GM23248 (cell line): ENCODE measurements around the gene ERFL. TPM values are rescaled to one million over a fixed set of nuclear protein-coding genes. Genes with fewer than 3 reads are reported as not detected.

Source experiments
- DNase-seq: peaks from one replicate; pipeline ENCODE4 v3.0.0-alpha.2; 2015
- H2AFZ ChIP-seq: fragments of 200-600 bp; sonication (generic); 2 replicates; pipeline ENCODE4 v1.6.1; 2016; ENCODE audit warnings: antibody characterized with exemption
- H3F3A ChIP-seq: fragments of 200-600 bp; sonication (generic); 2 replicates; pipeline ENCODE4 v1.6.1; 2016; ENCODE audit warnings: mild to moderate bottlenecking, antibody characterized with exemption, mixed run types; ENCODE audit not compliant: insufficient read depth
- H3K27ac ChIP-seq: fragments of 200-600 bp; sonication (generic); 2 replicates; pipeline ENCODE4 v1.5.1; 2016; ENCODE audit warnings: mild to moderate bottlenecking
- H3K27me3 ChIP-seq: fragments of 200-600 bp; sonication (generic); replicated peaks from 2 replicates; pipeline ENCODE4 v1.6.1; 2016; ENCODE audit warnings: mild to moderate bottlenecking; ENCODE audit not compliant: insufficient read depth
- H3K36me3 ChIP-seq: fragments of 200-600 bp; sonication (generic); 2 replicates; pipeline ENCODE4 v1.6.1; 2016; ENCODE audit warnings: low read depth, mild to moderate bottlenecking
- H3K4me1 ChIP-seq: fragments of 200-600 bp; sonication (generic); 2 replicates; pipeline ENCODE4 v1.6.1; 2016; ENCODE audit warnings: mild to moderate bottlenecking; ENCODE audit not compliant: insufficient read depth
- H3K4me2 ChIP-seq: fragments of 200-600 bp; sonication (generic); one replicate; pipeline ENCODE4 v1.6.1; 2016; ENCODE audit warnings: mild to moderate bottlenecking; ENCODE audit not compliant: unreplicated experiment
- H3K4me3 ChIP-seq: fragments of 200-600 bp; sonication (generic); 2 replicates; pipeline ENCODE4 v1.5.1; 2016; ENCODE audit warnings: mild to moderate bottlenecking
- H3K79me2 ChIP-seq: fragments of 200-600 bp; sonication (generic); 2 replicates; pipeline ENCODE4 v1.6.1; 2016; ENCODE audit warnings: mild to moderate bottlenecking; ENCODE audit not compliant: insufficient read depth
- H3K9ac ChIP-seq: fragments of 200-600 bp; sonication (generic); 2 replicates; pipeline ENCODE4 v1.6.1; 2016; ENCODE audit warnings: mild to moderate bottlenecking
- H3K9me2 ChIP-seq: fragments of 200-600 bp; sonication (generic); 2 replicates; pipeline ENCODE4 v1.6.1; 2016; ENCODE audit warnings: mixed run types, mild to moderate bottlenecking, moderate library complexity; ENCODE audit not compliant: insufficient read depth
- H3K9me3 ChIP-seq: fragments of 200-600 bp; sonication (generic); one replicate; pipeline ENCODE4 v1.6.1; 2017; ENCODE audit warnings: low read depth
- H4K20me1 ChIP-seq: fragments of 200-600 bp; sonication (generic); 2 replicates; pipeline ENCODE4 v1.6.0; 2016; ENCODE audit not compliant: insufficient read depth
- EZH2 ChIP-seq: fragments of 200-600 bp; sonication (generic); IDR thresholded peaks from 2 replicates; pipeline ENCODE4 v1.6.1; 2018; ENCODE audit warnings: antibody characterized with exemption, mild to moderate bottlenecking; ENCODE audit not compliant: insufficient read depth, poor library complexity, severe bottlenecking
- EZH2phosphoT487 ChIP-seq: fragments of 200-600 bp; sonication (generic); IDR thresholded peaks from 2 replicates; pipeline ENCODE4 v1.6.1; 2018; ENCODE audit warnings: antibody characterized with exemption, moderate library complexity, mild to moderate bottlenecking, low read depth; ENCODE audit not compliant: insufficient read depth
- WGBS, 2 experiments: methylation state at CpG; one replicate each; pipeline ENCODE4 v1.1.6; 2015 to 2017; ENCODE audit warnings: low lambda C conversion rate in 2 of 2, low coverage in 1 of 2; ENCODE audit errors: missing lambda C conversion rate in 2 of 2; 5-methylcytosine and 5-hydroxymethylcytosine counted together
- in situ Hi-C: fragments of 300-500 bp; cut with MboI; formaldehyde crosslinking; loops from 2 replicates; pipeline ENCODE4 v1.15.0; 2020
- polyA plus RNA-seq: library from polyadenylated mRNA; unstranded; fragments of >200 nt; fragmentation: Nextera tagmentation; extraction: Ambion mirVana; gene quantifications from 2 replicates; pipeline ENCODE4 v1.2.1, GENCODE V29; 2016
- total RNA-seq: library from RNA; depleted of rRNA; stranded (reverse); fragments of >200 nt; shearing (Covaris generic); gene quantifications from 2 replicates; pipeline ENCODE4 v1.2.3, GENCODE V29; 2014

ERFL gene
- total and polyA plus RNA-seq, 2 experiments from 2014 or later, result not detected

DNA sequence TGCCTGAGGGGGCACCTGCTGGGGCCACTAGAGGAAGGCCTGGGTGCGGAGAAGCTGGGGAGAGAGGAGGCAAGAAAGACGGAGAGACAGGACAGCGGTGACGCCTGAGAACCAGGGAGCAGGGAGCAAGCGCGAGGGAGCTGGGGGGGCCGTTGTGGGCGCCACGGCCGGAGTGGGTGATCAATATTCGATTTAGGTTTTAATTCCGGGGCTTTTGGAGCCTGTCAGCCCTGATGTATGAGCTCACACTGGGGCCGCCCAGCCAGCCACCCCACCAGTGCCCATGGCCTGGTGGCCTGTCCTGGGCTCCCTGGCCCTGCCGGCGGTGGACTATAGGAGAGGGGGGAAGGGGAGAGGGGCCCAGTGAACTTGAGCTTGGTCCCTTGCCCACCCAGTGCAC is 8.7 kb upstream of the ERFL start:
- no peak overlapping the region for H3K4me2 ChIP-seq
- no peaks in the 10 kb centered on the region for H3K9me3 ChIP-seq
- H3K27ac ChIP-seq, result no peak overlapping the region
- no peaks in the 10 kb centered on the region for H3K79me2 ChIP-seq
- H4K20me1 ChIP-seq, result no peaks in the 10 kb centered on the region
- in situ Hi-C loops, result no loop called here
- peaks cover 7% of the 10 kb centered on the region for H3K4me1 ChIP-seq
- H3K27me3 ChIP-seq, result 0 out of 2 replicates have a peak, but pooled peaks cover 19% of the 10 kb centered on the region
- no peaks in the 10 kb centered on the region for H3K9me2 ChIP-seq
- H3F3A ChIP-seq, result no peaks in the 10 kb centered on the region
- no peaks in the 10 kb centered on the region for H3K36me3 ChIP-seq
- H3K4me3 ChIP-seq, result no peak overlapping the region
- DNase-seq, result no peak
- H3K9ac ChIP-seq, result no peak overlapping the region
- TF ChIP-seq EZH2 (no peak), EZH2phosphoT487 (no peak)
- no peak overlapping the region for H2AFZ ChIP-seq
- 72 to 77% methylated on average over 13 to 14 of the region's 15 CpGs for WGBS, 2 experiments

- Histone ChIP-seq H3F3A (no peaks in the 10 kb centered on the region), H3K27ac (no peak overlapping the region), H3K36me3 (no peaks in the 10 kb centered on the region), H2AFZ (peak overlapping the region; percentile 25; the same call in 1 of the 2 replicates), H4K20me1 (no peaks in the 10 kb centered on the region), H3K9ac (peak overlapping the region; percentile 18; the same call in 1 of the 2 replicates), H3K9me3 (no peaks in the 10 kb centered on the region), H3K4me3 (no peak overlapping the region), H3K4me1 (peaks cover 7% of the 10 kb centered on the region), H3K9me2 (no peaks in the 10 kb centered on the region), H3K27me3 (peaks cover 25% of the 10 kb centered on the region), H3K79me2 (no peaks in the 10 kb centered on the region), H3K4me2 (peak overlapping the region; percentile 36)
- 42 to 44% methylated on average over 8 of the region's 8 CpGs for WGBS, 2 experiments
- in situ Hi-C loops, result no loop called here
- no peak for TF ChIP-seq EZH2phosphoT487
- TF ChIP-seq EZH2, result no peak
- peak; percentile 75 for DNase-seq
These were observed 8.2 kb upstream of the ERFL start for GRCh38 chr19:41936416-41936850.

- in situ Hi-C loops, result no loop called here
- Histone ChIP-seq H3K4me1 (peaks cover 7% of the 10 kb centered on the region), H3K36me3 (no peaks in the 10 kb centered on the region), H4K20me1 (no peaks in the 10 kb centered on the region), H3K9me2 (no peaks in the 10 kb centered on the region), H3K4me2 (peak overlapping the region; percentile 36), H3K27ac (peak overlapping the region; percentile 6; the same call in 1 of the 2 replicates), H3K27me3 (peaks cover 30% of the 10 kb centered on the region), H3F3A (no peaks in the 10 kb centered on the region), H3K4me3 (no peak overlapping the region), H3K9me3 (no peaks in the 10 kb centered on the region), H3K79me2 (no peaks in the 10 kb centered on the region), H2AFZ (peak overlapping the region; percentile 25; the same call in 1 of the 2 replicates), H3K9ac (peak overlapping the region; percentile 18; the same call in 1 of the 2 replicates)
- DNase-seq, result peak; percentile 72
- 5 to 8% methylated on average over 11 to 26 of the region's 26 CpGs for WGBS, 2 experiments
- TF ChIP-seq EZH2 (no peak), EZH2phosphoT487 (no peak)
These were observed 7.6 kb upstream of the ERFL start for GRCh38 chr19:41935760-41936415.

DNA sequence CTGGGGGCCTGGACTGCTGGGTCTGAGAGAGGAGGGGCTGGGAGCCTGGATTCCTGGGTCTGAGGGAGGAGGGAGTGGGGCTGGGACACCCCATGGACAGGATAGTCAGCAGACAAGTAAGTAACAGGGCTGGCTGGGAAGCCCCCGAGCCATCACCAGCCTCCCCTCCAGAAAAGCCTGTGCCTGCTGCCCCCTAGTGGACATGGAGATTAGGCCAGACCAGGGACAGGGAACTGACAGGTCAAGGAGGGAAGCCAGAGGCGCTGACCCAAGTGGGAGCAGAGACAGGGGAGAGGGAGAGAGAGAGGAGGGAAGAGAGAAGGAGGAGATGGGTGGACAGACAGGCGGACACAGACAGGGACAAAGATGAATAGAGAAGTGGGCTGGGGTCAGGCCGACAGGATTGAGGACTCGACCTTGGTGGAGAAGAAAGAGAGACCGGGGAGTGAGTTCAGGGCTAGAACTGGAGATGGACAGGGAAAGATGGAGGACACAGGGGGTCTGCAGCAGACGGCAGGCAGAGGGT is 6.7 kb upstream of the ERFL start:
- peak; percentile 60 for DNase-seq
- 10 to 28% methylated on average over 6 to 7 of the region's 7 CpGs for WGBS, 2 experiments

More for the DNA sequence above, 6.7 kb upstream of the ERFL start:
- Histone ChIP-seq H3K27ac (no peak overlapping the region), H2AFZ (no peak overlapping the region), H3K4me1 (peaks cover 7% of the 10 kb centered on the region), H3K9me3 (no peaks in the 10 kb centered on the region), H3K27me3 (peaks cover 40% of the 10 kb centered on the region), H4K20me1 (no peaks in the 10 kb centered on the region), H3K79me2 (no peaks in the 10 kb centered on the region), H3K9me2 (no peaks in the 10 kb centered on the region), H3K36me3 (no peaks in the 10 kb centered on the region), H3K4me3 (no peak overlapping the region), H3F3A (no peaks in the 10 kb centered on the region), H3K9ac (no peak overlapping the region), H3K4me2 (no peak overlapping the region)
- in situ Hi-C loops, result no loop called here
- TF ChIP-seq EZH2phosphoT487 (no peak), EZH2 (no peak)
